Neural progenitor cell (in vitro differentiated cells): Measurements from ENCODE around the gene OLAH.

Source experiments
- EZH2 ChIP-seq: fragments of 200-600 bp; sonication (generic); IDR thresholded peaks from 2 replicates; pipeline ENCODE4 v1.6.1; 2017; ENCODE audit warnings: antibody characterized with exemption, mild to moderate bottlenecking, moderate library complexity
- EZH2phosphoT487 ChIP-seq: fragments of 200-600 bp; sonication (generic); IDR thresholded peaks from 2 replicates; pipeline ENCODE4 v1.6.1; 2017; ENCODE audit warnings: antibody characterized with exemption
- TF ChIP-seq, protein P1 (sequence below): fragments of 200-600 bp; sonication (generic); IDR thresholded peaks from 2 replicates; pipeline ENCODE4 v1.5.1; 2017; ENCODE audit warnings: antibody characterized with exemption, mild to moderate bottlenecking

DNA sequence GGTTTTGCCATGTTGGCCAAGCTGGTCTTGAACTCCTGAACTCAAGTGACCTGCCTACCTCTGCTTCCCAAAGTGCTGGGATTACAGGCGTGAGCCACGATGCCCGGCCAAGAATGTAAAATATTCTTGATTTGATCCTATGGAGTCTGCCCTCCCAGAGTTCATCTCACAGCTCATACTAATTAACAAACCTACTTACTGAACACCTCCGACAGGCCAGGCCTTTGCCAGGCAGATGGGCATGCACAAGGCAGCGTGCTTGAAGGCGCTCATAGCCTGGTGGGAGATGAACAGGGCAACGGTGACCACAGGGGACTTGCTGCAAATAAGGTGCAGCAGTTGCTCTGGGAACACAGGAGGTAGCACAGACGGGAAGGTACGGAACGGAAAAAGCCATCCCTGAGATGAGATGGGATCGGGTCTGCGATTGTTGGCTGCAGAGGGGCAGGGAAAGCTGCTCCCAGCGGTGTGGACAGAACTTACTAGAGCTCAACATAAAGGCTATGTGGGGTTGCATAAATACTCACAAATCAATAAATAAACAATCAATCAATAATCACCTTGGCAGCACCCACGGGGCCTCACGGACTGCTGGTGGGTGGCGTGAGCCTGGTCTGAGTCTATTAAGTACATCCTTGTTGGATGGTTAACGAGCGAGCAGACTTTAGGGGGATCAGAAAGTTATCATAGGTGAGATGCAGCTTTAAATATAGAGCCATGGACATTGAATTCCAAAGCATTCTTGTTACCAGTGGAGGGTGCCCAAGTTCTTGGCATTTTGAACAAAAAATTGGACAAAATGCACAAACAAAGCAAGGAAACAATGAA lies 40.1 kb downstream of the OLAH start:
- TF ChIP-seq, protein P1, sequence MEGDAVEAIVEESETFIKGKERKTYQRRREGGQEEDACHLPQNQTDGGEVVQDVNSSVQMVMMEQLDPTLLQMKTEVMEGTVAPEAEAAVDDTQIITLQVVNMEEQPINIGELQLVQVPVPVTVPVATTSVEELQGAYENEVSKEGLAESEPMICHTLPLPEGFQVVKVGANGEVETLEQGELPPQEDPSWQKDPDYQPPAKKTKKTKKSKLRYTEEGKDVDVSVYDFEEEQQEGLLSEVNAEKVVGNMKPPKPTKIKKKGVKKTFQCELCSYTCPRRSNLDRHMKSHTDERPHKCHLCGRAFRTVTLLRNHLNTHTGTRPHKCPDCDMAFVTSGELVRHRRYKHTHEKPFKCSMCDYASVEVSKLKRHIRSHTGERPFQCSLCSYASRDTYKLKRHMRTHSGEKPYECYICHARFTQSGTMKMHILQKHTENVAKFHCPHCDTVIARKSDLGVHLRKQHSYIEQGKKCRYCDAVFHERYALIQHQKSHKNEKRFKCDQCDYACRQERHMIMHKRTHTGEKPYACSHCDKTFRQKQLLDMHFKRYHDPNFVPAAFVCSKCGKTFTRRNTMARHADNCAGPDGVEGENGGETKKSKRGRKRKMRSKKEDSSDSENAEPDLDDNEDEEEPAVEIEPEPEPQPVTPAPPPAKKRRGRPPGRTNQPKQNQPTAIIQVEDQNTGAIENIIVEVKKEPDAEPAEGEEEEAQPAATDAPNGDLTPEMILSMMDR: no peak
- TF ChIP-seq EZH2phosphoT487: no peak
- TF ChIP-seq EZH2: no peak
